Measurements from ENCODE around the gene ZNF770. TPM values are rescaled to one million over a fixed set of nuclear protein-coding genes. Genes with fewer than 3 reads are reported as not detected.
"Not testable (repeated sequence)": the region's sequence is repeated elsewhere in the genome, so short reads cannot be mapped to it uniquely, and the experiment has no call there.

The ZNF770 gene
- polyA plus RNA-seq, 1 donor (not counting 4 experiments of a cell fraction or from before 2014, with no cell fraction given): 35.9 TPM

DNA sequence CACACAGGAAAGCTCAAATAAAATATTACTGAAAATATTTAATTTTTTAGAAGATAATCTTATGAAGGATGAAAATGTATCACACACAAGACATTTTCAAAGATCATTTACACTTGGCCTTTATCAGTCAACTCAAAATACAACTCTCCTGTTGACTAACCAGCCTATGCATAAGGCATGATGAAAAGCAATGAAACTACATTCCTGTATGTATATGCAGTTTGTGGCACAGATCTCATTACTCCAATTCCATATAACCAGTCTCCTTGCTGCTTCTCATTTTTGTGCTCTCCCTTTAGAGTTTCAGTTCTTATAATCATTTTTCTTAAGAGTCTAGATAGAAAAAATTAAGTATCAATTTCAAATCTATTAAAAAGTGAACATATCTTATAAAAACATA lies 44.4 kb downstream of the ZNF770 start:
- H2AFZ ChIP-seq (ENCODE audit: control insufficient read depth, low read length): no peak overlapping the region
- no peaks in the 10 kb centered on the region for H3K79me2 ChIP-seq (ENCODE audit: control insufficient read depth, insufficient read depth, low read length)
- FAIRE-seq (no peak), DNase-seq (ENCODE audit: low read depth, low spot score) (no peak)
- peaks cover 2% of the 10 kb centered on the region for H3K9me1 ChIP-seq (ENCODE audit: control insufficient read depth, extremely low read depth, insufficient read depth, low read length)
- no peak overlapping the region for H3K4me3 ChIP-seq (ENCODE audit: control insufficient read depth in 2 of 3, extremely low read depth in 1 of 3, insufficient read depth in 2 of 3, low read depth in 1 of 3, low read length in 3 of 3)
- dilution Hi-C loops (cut with MboI; ENCODE audit: extremely low pct_ligation_motif_present, low sequenced_read_pairs): no loop called here
- TF ChIP-seq CTCF (optimal IDR thresholded peaks at IDR 0.05 in 1 of 3, IDR thresholded peaks at IDR 0.05 in 1 of 3, conservative IDR thresholded peaks at IDR 0.05 in 1 of 3; ENCODE audit: extremely low read depth in 1 of 3, insufficient read depth in 2 of 3, low read length in 3 of 3) (no peak), EZH2 (IDR thresholded peaks at IDR 0.05; ENCODE audit: low read length) (no peak)
- no peak overlapping the region for H3K9ac ChIP-seq (ENCODE audit: control insufficient read depth, extremely low read depth, insufficient read depth, low read length)
- H4K20me1 ChIP-seq (ENCODE audit: control insufficient read depth, extremely low read depth, insufficient read depth, low read length): no peaks in the 10 kb centered on the region
- no peak overlapping the region for H3K4me2 ChIP-seq (ENCODE audit: control insufficient read depth, extremely low read depth, insufficient read depth, low read depth, low read length)
- no peak overlapping the region for H3K27ac ChIP-seq (ENCODE audit: control insufficient read depth, insufficient read depth, low read length)
- peaks cover 0 to 10% of the 10 kb centered on the region in 2 experiments for H3K36me3 ChIP-seq (ENCODE audit: control insufficient read depth in 2 of 2, extremely low read depth in 1 of 2, insufficient read depth in 2 of 2, low read length in 2 of 2)
- no peaks in the 10 kb centered on the region for H3K27me3 ChIP-seq (ENCODE audit: control insufficient read depth, extremely low read depth, insufficient read depth, low read length)
- no peaks in the 10 kb centered on the region for H3K9me3 ChIP-seq (ENCODE audit: control insufficient read depth, low read depth, low read length)
- H3K4me1 ChIP-seq (ENCODE audit: control insufficient read depth, extremely low read depth, insufficient read depth, low read length): no peaks in the 10 kb centered on the region

DNA sequence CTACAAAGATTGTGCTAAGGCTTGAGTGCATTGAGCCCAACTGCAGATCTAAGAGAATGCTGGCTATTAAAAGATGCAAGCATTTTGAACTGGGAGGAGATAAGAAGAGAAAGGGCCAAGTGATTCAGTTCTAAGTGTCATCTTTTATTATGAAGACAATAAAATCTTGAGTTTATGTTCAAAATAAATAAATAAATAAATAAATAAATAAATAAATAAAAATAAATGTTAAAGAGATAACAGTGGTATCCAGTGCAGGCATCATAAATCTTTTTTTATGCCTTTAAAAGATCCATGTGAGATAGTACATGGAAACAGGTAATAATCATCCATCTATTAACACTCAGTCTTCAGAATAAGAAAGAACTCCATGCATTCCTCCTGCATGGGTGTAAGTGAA lies 44.8 kb downstream of the ZNF770 start:
- H3K4me3 ChIP-seq (ENCODE audit: control insufficient read depth in 2 of 3, extremely low read depth in 1 of 3, insufficient read depth in 2 of 3, low read depth in 1 of 3, low read length in 3 of 3); DNase-seq (ENCODE audit: low read depth, low spot score); dilution Hi-C loops (cut with MboI; ENCODE audit: extremely low pct_ligation_motif_present, low sequenced_read_pairs); H3K9me3 ChIP-seq (ENCODE audit: control insufficient read depth, low read depth, low read length); H2AFZ ChIP-seq (ENCODE audit: control insufficient read depth, low read length); H3K4me1 ChIP-seq (ENCODE audit: control insufficient read depth, extremely low read depth, insufficient read depth, low read length); FAIRE-seq; H3K27ac ChIP-seq (ENCODE audit: control insufficient read depth, insufficient read depth, low read length); H3K4me2 ChIP-seq (ENCODE audit: control insufficient read depth, extremely low read depth, insufficient read depth, low read depth, low read length); H3K9ac ChIP-seq (ENCODE audit: control insufficient read depth, extremely low read depth, insufficient read depth, low read length); H3K79me2 ChIP-seq (ENCODE audit: control insufficient read depth, insufficient read depth, low read length); H3K27me3 ChIP-seq (ENCODE audit: control insufficient read depth, extremely low read depth, insufficient read depth, low read length); H3K9me1 ChIP-seq (ENCODE audit: control insufficient read depth, extremely low read depth, insufficient read depth, low read length); H4K20me1 ChIP-seq (ENCODE audit: control insufficient read depth, extremely low read depth, insufficient read depth, low read length): not testable (repeated sequence)
- peaks cover 0 to 10% of the 10 kb centered on the region in 2 experiments for H3K36me3 ChIP-seq (ENCODE audit: control insufficient read depth in 2 of 2, extremely low read depth in 1 of 2, insufficient read depth in 2 of 2, low read length in 2 of 2)

GRCh38 chr15:34942363-34942762 lies 45.7 kb downstream of the ZNF770 start:
- H2AFZ ChIP-seq (ENCODE audit: control insufficient read depth, low read length): no peak overlapping the region
- FAIRE-seq: no peak
- DNase-seq (ENCODE audit: low read depth, low spot score): no peak

More at GRCh38 chr15:34942363-34942762, 45.7 kb downstream of the ZNF770 start:
- Histone ChIP-seq H3K9me3 (ENCODE audit: control insufficient read depth, low read depth, low read length) (no peaks in the 10 kb centered on the region), H3K79me2 (ENCODE audit: control insufficient read depth, insufficient read depth, low read length) (no peaks in the 10 kb centered on the region), H3K9me1 (ENCODE audit: control insufficient read depth, extremely low read depth, insufficient read depth, low read length) (peaks cover 2% of the 10 kb centered on the region), H3K36me3 (ENCODE audit: control insufficient read depth in 2 of 2, extremely low read depth in 1 of 2, insufficient read depth in 2 of 2, low read length in 2 of 2) (peaks cover 0 to 8% of the 10 kb centered on the region in 2 experiments), H4K20me1 (ENCODE audit: control insufficient read depth, extremely low read depth, insufficient read depth, low read length) (no peaks in the 10 kb centered on the region), H3K4me2 (ENCODE audit: control insufficient read depth, extremely low read depth, insufficient read depth, low read depth, low read length) (no peak overlapping the region), H3K4me1 (ENCODE audit: control insufficient read depth, extremely low read depth, insufficient read depth, low read length) (no peaks in the 10 kb centered on the region), H3K27ac (ENCODE audit: control insufficient read depth, insufficient read depth, low read length) (no peak overlapping the region), H3K27me3 (ENCODE audit: control insufficient read depth, extremely low read depth, insufficient read depth, low read length) (no peaks in the 10 kb centered on the region), H3K4me3 (ENCODE audit: control insufficient read depth in 2 of 3, extremely low read depth in 1 of 3, insufficient read depth in 2 of 3, low read depth in 1 of 3, low read length in 3 of 3) (no peak overlapping the region), H3K9ac (ENCODE audit: control insufficient read depth, extremely low read depth, insufficient read depth, low read length) (no peak overlapping the region)
- TF ChIP-seq EZH2 (IDR thresholded peaks at IDR 0.05; ENCODE audit: low read length) (no peak), CTCF (optimal IDR thresholded peaks at IDR 0.05 in 1 of 3, IDR thresholded peaks at IDR 0.05 in 1 of 3, conservative IDR thresholded peaks at IDR 0.05 in 1 of 3; ENCODE audit: extremely low read depth in 1 of 3, insufficient read depth in 2 of 3, low read length in 3 of 3) (no peak)
- dilution Hi-C loops (cut with MboI; ENCODE audit: extremely low pct_ligation_motif_present, low sequenced_read_pairs): no loop called here

All from keratinocyte (primary cell).